H1 (cell line): ENCODE data around the gene TIFAB. TPM values are rescaled to one million over a fixed set of nuclear protein-coding genes. Genes with fewer than 3 reads are reported as not detected.

ENCODE experiments used
- CTCF ChIA-PET: fragments of 300-600 bp; sonication (Branson Sonifier 250); formaldehyde crosslinking; loops from one replicate; lab custom pipeline; 2021; ENCODE audit not compliant: partially characterized antibody; lab: Charles Lee
- POLR2A ChIA-PET: fragments of 300-600 bp; sonication (Branson Sonifier 250); formaldehyde crosslinking; loops from one replicate; lab custom pipeline; 2021; ENCODE audit warnings: inconsistent platforms; ENCODE audit not compliant: partially characterized antibody; lab: Charles Lee
- DNase-seq, 2 experiments: peaks; one replicate each; pipeline versions ENCODE4 v3.0.0 to v3.0.0-alpha.2; 2010 to 2022; ENCODE audit warnings: low spot score in 2 of 2, low read depth in 1 of 2, mixed read lengths in 1 of 2
- FAIRE-seq: peaks from 2 replicates; lab custom pipeline; 2011; peaks lifted over from hg19 to GRCh38; lab: Jason Lieb, UNC
- H2AFZ ChIP-seq: 2 replicates; pipeline ENCODE4 v1.8.1; 2012; ENCODE audit warnings: low read length, inconsistent platforms
- H2AK5ac ChIP-seq: 2 replicates; pipeline ENCODE4 v1.6.1; 2013; ENCODE audit warnings: low read depth, low read length
- H2BK120ac ChIP-seq: replicated peaks from 2 replicates; pipeline ENCODE3; 2013; ENCODE audit warnings: low read depth, low read length, inconsistent platforms
- H2BK12ac ChIP-seq: 2 replicates; pipeline ENCODE4 v1.6.1; 2013; ENCODE audit warnings: low read depth, low read length
- H2BK15ac ChIP-seq: 2 replicates; pipeline ENCODE4 v1.6.1; 2013; ENCODE audit warnings: low read length
- H2BK20ac ChIP-seq: 2 replicates; pipeline ENCODE4 v1.6.1; 2013; ENCODE audit warnings: low read length
- H2BK5ac ChIP-seq: 2 replicates; pipeline ENCODE4 v1.6.1; 2013; ENCODE audit warnings: low read depth, low read length
- H3K14ac ChIP-seq: 2 replicates; pipeline ENCODE4 v1.6.1; 2013; ENCODE audit warnings: inconsistent platforms; ENCODE audit not compliant: insufficient read length
- H3K18ac ChIP-seq: 2 replicates; pipeline ENCODE4 v1.6.1; 2013; ENCODE audit warnings: low read length; ENCODE audit errors: extremely low read depth
- H3K23ac ChIP-seq: 2 replicates; pipeline ENCODE4 v1.6.1; 2013; ENCODE audit warnings: inconsistent platforms; ENCODE audit not compliant: insufficient read length
- H3K23me2 ChIP-seq: 2 replicates; pipeline ENCODE4 v1.6.1; 2013; ENCODE audit warnings: low read depth, low read length
- H3K27ac ChIP-seq: 2 replicates; pipeline ENCODE4 v1.6.1; 2011; ENCODE audit warnings: low read depth, low read length, inconsistent platforms
- H3K27me3 ChIP-seq, 4 experiments: replicated peaks in 1 of 4; 1 replicate in 1 of 4; 2 replicates in 3 of 4; pipeline versions ENCODE4 v1.6.1 to v1.8.1; 2011 to 2013; ENCODE audit warnings: low read length in 3 of 4, mild to moderate bottlenecking in 3 of 4, inconsistent platforms in 2 of 4, mixed read lengths in 2 of 4, moderate library complexity in 1 of 4; ENCODE audit not compliant: control insufficient read depth in 3 of 4, insufficient read depth in 3 of 4; ENCODE audit errors: extremely low read depth in 1 of 4
- H3K36me3 ChIP-seq, 4 experiments: 2 replicates each; pipeline versions ENCODE4 v1.6.1 to v1.8.1; 2011 to 2013; ENCODE audit warnings: mild to moderate bottlenecking in 4 of 4, low read length in 3 of 4, moderate library complexity in 2 of 4, control low read depth in 1 of 4, inconsistent platforms in 1 of 4; ENCODE audit not compliant: insufficient read depth in 4 of 4, control insufficient read depth in 2 of 4
- H3K4ac ChIP-seq: replicated peaks from 2 replicates; pipeline ENCODE3; 2013; ENCODE audit warnings: low read length, low read depth, mixed read lengths, inconsistent platforms; ENCODE audit not compliant: insufficient read length
- H3K4me1 ChIP-seq, 4 experiments: replicated peaks in 1 of 4; 1 replicate in 1 of 4; 2 replicates in 3 of 4; pipeline versions ENCODE4 v1.6.1 to v1.8.1; 2011 to 2013; ENCODE audit warnings: low read length in 3 of 4, inconsistent platforms in 2 of 4, mixed read lengths in 1 of 4; ENCODE audit not compliant: insufficient read depth in 4 of 4, control insufficient read depth in 3 of 4
- H3K4me2 ChIP-seq, 2 experiments: 2 replicates each; pipeline versions ENCODE4 v1.6.1 to v1.8.1; 2011 to 2013; ENCODE audit warnings: low read depth in 2 of 2, low read length in 2 of 2, control low read depth in 1 of 2, inconsistent platforms in 1 of 2, mild to moderate bottlenecking in 1 of 2; ENCODE audit not compliant: insufficient read depth in 1 of 2
- H3K4me3 ChIP-seq, 4 experiments: fragments of 200-600, 300-600 bp in 1 of 4; sonication (generic), shearing (Covaris generic), sonication (Bioruptor Twin) in 1 of 4; 2 replicates each; pipeline versions ENCODE4 v1.5.1 to v1.8.1; 2011 to 2016; ENCODE audit warnings: low read length in 4 of 4, low read depth in 3 of 4, control low read depth in 2 of 4, inconsistent platforms in 2 of 4, mild to moderate bottlenecking in 2 of 4, mixed read lengths in 1 of 4, moderate library complexity in 1 of 4; ENCODE audit not compliant: insufficient read depth in 2 of 4; ENCODE audit errors: extremely low read depth in 1 of 4
- H3K56ac ChIP-seq: replicated peaks from 2 replicates; pipeline ENCODE3; 2013; ENCODE audit warnings: low read depth, mild to moderate bottlenecking, mixed read lengths, low read length, inconsistent platforms; ENCODE audit not compliant: insufficient read length
- H3K79me1 ChIP-seq: 2 replicates; pipeline ENCODE4 v1.6.1; 2013; ENCODE audit warnings: low read depth, low read length, control low read depth
- H3K79me2 ChIP-seq, 2 experiments: 2 replicates each; pipeline versions ENCODE4 v1.6.1 to v1.8.1; 2012 to 2013; ENCODE audit warnings: low read length in 2 of 2, mild to moderate bottlenecking in 2 of 2, inconsistent platforms in 1 of 2; ENCODE audit not compliant: insufficient read depth in 2 of 2, control insufficient read depth in 1 of 2
- H3K9ac ChIP-seq, 4 experiments: replicated peaks in 1 of 4; 1 replicate in 1 of 4; 2 replicates in 3 of 4; pipeline versions ENCODE4 v1.6.1 to v1.8.1; 2011 to 2013; ENCODE audit warnings: low read depth in 3 of 4, low read length in 3 of 4, control low read depth in 2 of 4, mild to moderate bottlenecking in 2 of 4, moderate library complexity in 2 of 4, inconsistent platforms in 1 of 4; ENCODE audit errors: extremely low read depth in 1 of 4
- H3K9me3 ChIP-seq, 2 experiments: 2 replicates each; pipeline versions ENCODE4 v1.6.1 to v1.8.1; 2012 to 2013; ENCODE audit warnings: mild to moderate bottlenecking in 2 of 2, moderate library complexity in 2 of 2, control low read depth in 1 of 2, inconsistent platforms in 1 of 2, low read depth in 1 of 2, low read length in 1 of 2, mixed read lengths in 1 of 2; ENCODE audit not compliant: insufficient read depth in 2 of 2
- H4K20me1 ChIP-seq, 2 experiments: replicated peaks in 1 of 2; 2 replicates each; pipeline versions ENCODE3 to v1.8.1; 2011 to 2013; ENCODE audit warnings: inconsistent platforms in 2 of 2, low read length in 2 of 2, mild to moderate bottlenecking in 1 of 2; ENCODE audit not compliant: insufficient read depth in 2 of 2, control insufficient read depth in 1 of 2
- H4K5ac ChIP-seq: 2 replicates; pipeline ENCODE4 v1.6.1; 2013; ENCODE audit warnings: low read length, low read depth, mixed read lengths, inconsistent platforms; ENCODE audit not compliant: insufficient read length
- H4K8ac ChIP-seq: 2 replicates; pipeline ENCODE4 v1.8.0; 2013; ENCODE audit warnings: mild to moderate bottlenecking, moderate library complexity, low read length, inconsistent platforms; ENCODE audit not compliant: insufficient read depth; ENCODE audit errors: extremely low read depth
- H4K91ac ChIP-seq: replicated peaks from 2 replicates; pipeline ENCODE3; 2013; ENCODE audit warnings: low read length, mixed read lengths, inconsistent platforms; ENCODE audit not compliant: insufficient read length
- KDM1A ChIP-seq: fragments of 200-600, 300-600 bp; sonication (generic); IDR thresholded peaks from 2 replicates; pipeline ENCODE4 v1.7.1; 2016; ENCODE audit warnings: mild to moderate bottlenecking, low read length, borderline replicate concordance
- RXRA ChIP-seq: IDR thresholded peaks from 2 replicates; pipeline ENCODE4 v1.6.1; 2011; ENCODE audit warnings: low read depth, mild to moderate bottlenecking, low read length, moderate library complexity; ENCODE audit not compliant: insufficient read depth
- WGBS, 2 experiments: shearing (Covaris generic) in 1 of 2; methylation state at CpG; one replicate each; pipeline versions ENCODE4 v1.1.6 to v1.1.7; 2013 to 2015; ENCODE audit warnings: low lambda C conversion rate in 2 of 2, mixed read lengths in 2 of 2, inconsistent platforms in 1 of 2, low coverage in 1 of 2, missing lambda C conversion rate in 1 of 2; ENCODE audit not compliant: insufficient replicate concordance in 2 of 2, insufficient coverage in 1 of 2, insufficient read length in 1 of 2; ENCODE audit errors: extremely low coverage in 1 of 2, missing lambda C conversion rate in 1 of 2; 5-methylcytosine and 5-hydroxymethylcytosine counted together
- polyA plus RNA-seq, 7 experiments: library from polyadenylated mRNA; depleted of rRNA in 3 of 7; stranded (reverse) in 5 of 7; unstranded in 2 of 7; fragments of >200 nt in 5 of 7; fragments of 200-250 nt in 2 of 7; gene quantifications; 1 replicate in 5 of 7; 2 replicates in 1 of 7; 4 replicates in 1 of 7; pipeline versions ENCODE4 v1.2.1 to v1.2.3, GENCODE V29; 2011 to 2013; ENCODE audit warnings: missing spikeins in 2 of 7, mixed read lengths in 2 of 7
- total RNA-seq: library from RNA; stranded (reverse); fragmentation: NEBNext Ultra II Directional; extraction: Animal tissue kit (Norgen Biotek cat#: 25700); gene quantifications from 2 replicates; pipeline ENCODE4 v1.2.1, GENCODE V29; 2021

The TIFAB gene
- total and polyA plus RNA-seq, 2 of the 8 experiments (the other 6 are each of a cell fraction or from before 2014, with no cell fraction given) = not detected

- no peaks in the 10 kb centered on the region for H3K9me3 ChIP-seq
- H4K20me1 ChIP-seq = no peaks in the 10 kb centered on the region
- ChIA-PET POLR2A (interaction anchor here (0.8 kb wide), 1 partner anchor 12 kb away, joined by 3 read pairs; no protein-coding TSS in a partner anchor), CTCF (interaction anchor here (0.9 to 19.4 kb wide), 10 partner anchors 10 to 315 kb away, joined by 3 to 264 read pairs (median 5); no protein-coding TSS in a partner anchor)
- H3K56ac ChIP-seq = no peak overlapping the region
- H3K4me3 ChIP-seq = no peak overlapping the region
- no peak overlapping the region for H3K27ac ChIP-seq
- H3K79me1 ChIP-seq = no peaks in the 10 kb centered on the region
- no peaks in the 10 kb centered on the region for H3K27me3 ChIP-seq
- H3K23ac ChIP-seq = no peak overlapping the region
- no peaks in the 10 kb centered on the region for H3K36me3 ChIP-seq
- no peak overlapping the region for H4K8ac ChIP-seq
- H2AK5ac ChIP-seq = no peak overlapping the region
- no peak overlapping the region for H3K18ac ChIP-seq
- H2BK20ac ChIP-seq = no peak overlapping the region
- FAIRE-seq (no peak), DNase-seq (peak in 1 of 2 experiments; percentile 33)
- no peaks in the 10 kb centered on the region for H3K23me2 ChIP-seq
- TF ChIP-seq KDM1A = peak; percentile 75; the same call in 1 of the 2 replicates
- TF ChIP-seq RXRA = no peak
- no peak overlapping the region for H3K4ac ChIP-seq
- no peak overlapping the region for H2BK120ac ChIP-seq
- no peaks in the 10 kb centered on the region; a peak in 1 of 7 replicates for H3K4me1 ChIP-seq
- H3K4me2 ChIP-seq = no peak overlapping the region
- WGBS, 2 experiments = 87% methylated on average over 9 of the region's 9 CpGs; no CpG with 5 or more reads in 1 of the 2 experiments
- H2BK12ac ChIP-seq = no peak overlapping the region
- H2BK5ac ChIP-seq = no peak overlapping the region
- H2BK15ac ChIP-seq = no peak overlapping the region
- no peaks in the 10 kb centered on the region for H3K79me2 ChIP-seq
- H2AFZ ChIP-seq = no peak overlapping the region
- H3K14ac ChIP-seq = no peak overlapping the region
- no peak overlapping the region for H3K9ac ChIP-seq
- H4K91ac ChIP-seq = no peak overlapping the region
- H4K5ac ChIP-seq = no peak overlapping the region
Measured at GRCh38 chr5:135435467-135436330, 16.5 kb downstream of the TIFAB start.
